Body of pancreas (tissue), 4 donors: ENCODE results near the gene RSPRY1.

ENCODE experiments used
- POLR2A ChIP-seq, 3 donors: fragments of 450-650 bp; IDR thresholded peaks; one replicate each; pipeline ENCODE4 v1.6.1; 2016; ENCODE audit warnings: antibody characterized with exemption in 3 of 3, mild to moderate bottlenecking in 2 of 3
- TF ChIP-seq, protein P1 (sequence below), 7 experiments: fragments of 450-650 bp in 4 of 7; fragments of 200-600 bp in 3 of 7; sonication (generic) in 3 of 7; IDR thresholded peaks; one replicate each; pipeline ENCODE4 v1.5.1; 2016 to 2019; ENCODE audit warnings: antibody characterized with exemption in 7 of 7

DNA sequence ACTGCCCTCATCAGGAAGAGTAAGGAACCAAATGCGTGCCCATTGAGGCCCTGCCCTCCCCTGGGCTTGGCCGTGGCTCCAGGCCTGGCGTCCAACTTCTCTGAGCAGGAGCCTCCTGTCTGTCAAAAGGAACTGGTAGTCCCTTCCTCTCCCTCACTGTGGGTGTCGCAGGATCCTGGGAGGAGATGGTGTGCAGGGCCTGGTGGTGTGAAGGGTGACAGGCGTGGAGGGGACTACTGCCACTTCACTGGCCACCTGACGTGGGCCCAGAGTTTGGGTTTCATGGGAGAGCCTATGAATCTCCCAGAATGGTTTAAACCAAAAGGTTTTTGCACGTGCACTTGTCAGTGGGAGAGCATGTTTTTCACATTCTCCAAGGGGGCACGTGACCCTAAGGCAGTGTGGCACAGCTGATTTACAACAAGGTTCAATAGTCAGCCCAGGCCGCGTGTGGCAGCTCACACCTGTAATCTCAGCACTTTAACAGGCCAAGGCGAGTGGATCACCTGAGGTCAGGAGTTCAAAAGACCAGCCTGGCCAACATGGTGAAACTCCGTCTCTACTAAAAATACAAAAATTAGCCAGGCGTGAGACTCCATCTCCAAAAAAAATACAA lies 71.4 kb downstream of the RSPRY1 start:
- TF ChIP-seq, protein P1, sequence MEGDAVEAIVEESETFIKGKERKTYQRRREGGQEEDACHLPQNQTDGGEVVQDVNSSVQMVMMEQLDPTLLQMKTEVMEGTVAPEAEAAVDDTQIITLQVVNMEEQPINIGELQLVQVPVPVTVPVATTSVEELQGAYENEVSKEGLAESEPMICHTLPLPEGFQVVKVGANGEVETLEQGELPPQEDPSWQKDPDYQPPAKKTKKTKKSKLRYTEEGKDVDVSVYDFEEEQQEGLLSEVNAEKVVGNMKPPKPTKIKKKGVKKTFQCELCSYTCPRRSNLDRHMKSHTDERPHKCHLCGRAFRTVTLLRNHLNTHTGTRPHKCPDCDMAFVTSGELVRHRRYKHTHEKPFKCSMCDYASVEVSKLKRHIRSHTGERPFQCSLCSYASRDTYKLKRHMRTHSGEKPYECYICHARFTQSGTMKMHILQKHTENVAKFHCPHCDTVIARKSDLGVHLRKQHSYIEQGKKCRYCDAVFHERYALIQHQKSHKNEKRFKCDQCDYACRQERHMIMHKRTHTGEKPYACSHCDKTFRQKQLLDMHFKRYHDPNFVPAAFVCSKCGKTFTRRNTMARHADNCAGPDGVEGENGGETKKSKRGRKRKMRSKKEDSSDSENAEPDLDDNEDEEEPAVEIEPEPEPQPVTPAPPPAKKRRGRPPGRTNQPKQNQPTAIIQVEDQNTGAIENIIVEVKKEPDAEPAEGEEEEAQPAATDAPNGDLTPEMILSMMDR (IDR thresholded peaks at IDR 0.05) = no peak
- no peak for TF ChIP-seq POLR2A (IDR thresholded peaks at IDR 0.05)
